Measurements from ENCODE around the gene HSD17B13. TPM values are rescaled to one million over a fixed set of nuclear protein-coding genes. Genes with fewer than 3 reads are reported as not detected.

HSD17B13 gene
- total RNA-seq, 1 experiment from 2014 or later: 0.14 TPM

DNA sequence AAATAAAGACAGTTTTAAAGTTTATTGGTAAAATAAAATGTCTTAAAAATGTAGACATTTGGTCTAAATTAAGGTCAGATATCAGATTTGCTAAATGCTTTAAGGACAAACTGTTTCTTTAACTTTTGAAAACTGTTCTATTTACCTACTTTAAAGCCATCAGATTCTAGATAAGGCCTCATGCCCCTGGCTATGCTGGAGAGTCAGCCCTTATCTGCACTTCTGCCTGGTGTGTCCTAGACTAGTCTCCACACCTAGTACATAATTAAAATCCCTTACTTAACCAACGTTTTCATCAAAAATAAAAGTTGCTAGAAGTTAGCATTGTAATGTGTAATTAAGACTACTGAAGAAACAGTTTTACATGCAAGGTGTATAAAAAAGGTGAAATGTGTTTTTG is 42.7 kb upstream of the HSD17B13 start:
- Histone ChIP-seq H3K9me3 (no peaks in the 10 kb centered on the region), H3K4me1 (peaks cover 23% of the 10 kb centered on the region), H3K4me3 (ENCODE audit: low read depth, low read length) (no peak overlapping the region), H3K36me3 (ENCODE audit: control insufficient read depth, insufficient read depth, low read length) (peaks cover 3% of the 10 kb centered on the region; the same call in 1 of the 2 replicates), H3K27me3 (replicated peaks; ENCODE audit: control insufficient read depth, insufficient read depth, low read length) (no peaks in the 10 kb centered on the region)
- no peaks in the 10 kb centered on the region for H3K27me3 Mint-ChIP-seq (ENCODE audit: insufficient read depth, unreplicated experiment)
- TF ChIP-seq, protein P1, sequence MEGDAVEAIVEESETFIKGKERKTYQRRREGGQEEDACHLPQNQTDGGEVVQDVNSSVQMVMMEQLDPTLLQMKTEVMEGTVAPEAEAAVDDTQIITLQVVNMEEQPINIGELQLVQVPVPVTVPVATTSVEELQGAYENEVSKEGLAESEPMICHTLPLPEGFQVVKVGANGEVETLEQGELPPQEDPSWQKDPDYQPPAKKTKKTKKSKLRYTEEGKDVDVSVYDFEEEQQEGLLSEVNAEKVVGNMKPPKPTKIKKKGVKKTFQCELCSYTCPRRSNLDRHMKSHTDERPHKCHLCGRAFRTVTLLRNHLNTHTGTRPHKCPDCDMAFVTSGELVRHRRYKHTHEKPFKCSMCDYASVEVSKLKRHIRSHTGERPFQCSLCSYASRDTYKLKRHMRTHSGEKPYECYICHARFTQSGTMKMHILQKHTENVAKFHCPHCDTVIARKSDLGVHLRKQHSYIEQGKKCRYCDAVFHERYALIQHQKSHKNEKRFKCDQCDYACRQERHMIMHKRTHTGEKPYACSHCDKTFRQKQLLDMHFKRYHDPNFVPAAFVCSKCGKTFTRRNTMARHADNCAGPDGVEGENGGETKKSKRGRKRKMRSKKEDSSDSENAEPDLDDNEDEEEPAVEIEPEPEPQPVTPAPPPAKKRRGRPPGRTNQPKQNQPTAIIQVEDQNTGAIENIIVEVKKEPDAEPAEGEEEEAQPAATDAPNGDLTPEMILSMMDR (IDR thresholded peaks at IDR 0.05; ENCODE audit: insufficient read depth in 1 of 2, low read depth in 1 of 2, low read length in 1 of 2, severe bottlenecking in 1 of 2, unreplicated experiment in 1 of 2): no peak
- no TSS peak for BruUV-seq (replicated peaks)
- POLR2A ChIA-PET: no interaction called here
- peak overlapping the region; percentile 65 for H3K27ac Mint-ChIP-seq (ENCODE audit: unreplicated experiment)
- CTCF ChIA-PET: no interaction called here
- H3K4me3 Mint-ChIP-seq (ENCODE audit: unreplicated experiment): no peak overlapping the region
- peaks cover 36% of the 10 kb centered on the region for H3K36me3 Mint-ChIP-seq (ENCODE audit: insufficient read depth, unreplicated experiment)
- DNase-seq: peak; percentile 29 to 41
- no peaks in the 10 kb centered on the region for H3K9me3 Mint-ChIP-seq (ENCODE audit: unreplicated experiment)
- peaks cover 18% of the 10 kb centered on the region for H3K4me1 Mint-ChIP-seq (ENCODE audit: low read depth, unreplicated experiment)
- intact Hi-C loops (cut with micrococcal nuclease; ENCODE audit: unreplicated experiment): no loop called here

DNA sequence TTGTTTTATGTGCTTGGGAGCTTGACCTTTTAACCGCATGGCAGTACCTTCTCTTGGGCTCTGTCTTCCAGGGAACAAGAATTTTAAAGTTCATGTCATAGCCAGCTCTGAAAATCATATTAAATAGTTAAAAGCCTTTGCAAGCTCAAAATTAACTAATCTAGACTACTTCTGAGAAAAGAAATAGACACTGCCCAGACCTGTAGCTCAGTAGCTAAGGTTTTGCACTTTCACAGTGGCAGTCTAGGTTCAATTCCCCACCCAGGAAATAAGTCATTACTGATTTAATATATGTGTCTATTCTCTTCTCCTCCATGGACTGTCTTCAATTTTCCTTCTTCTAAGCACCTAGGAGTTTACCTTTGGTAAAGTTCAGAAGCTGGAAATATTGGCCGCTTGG is 40.9 kb upstream of the HSD17B13 start:
- intact Hi-C loops (cut with micrococcal nuclease; ENCODE audit: unreplicated experiment): no loop called here
- DNase-seq: no peak
- Histone ChIP-seq H3K9me3 (no peaks in the 10 kb centered on the region), H3K4me3 (ENCODE audit: low read depth, low read length) (no peak overlapping the region), H3K36me3 (ENCODE audit: control insufficient read depth, insufficient read depth, low read length) (peaks cover 3% of the 10 kb centered on the region; the same call in 1 of the 2 replicates), H3K27me3 (replicated peaks; ENCODE audit: control insufficient read depth, insufficient read depth, low read length) (no peaks in the 10 kb centered on the region), H3K4me1 (peaks cover 24% of the 10 kb centered on the region)
- Mint-ChIP-seq H3K9me3 (ENCODE audit: unreplicated experiment) (no peaks in the 10 kb centered on the region), H3K4me1 (ENCODE audit: low read depth, unreplicated experiment) (peaks cover 17% of the 10 kb centered on the region), H3K27me3 (ENCODE audit: insufficient read depth, unreplicated experiment) (no peaks in the 10 kb centered on the region), H3K27ac (ENCODE audit: unreplicated experiment) (no peak overlapping the region), H3K36me3 (ENCODE audit: insufficient read depth, unreplicated experiment) (peaks cover 41% of the 10 kb centered on the region), H3K4me3 (ENCODE audit: unreplicated experiment) (no peak overlapping the region)
- BruUV-seq (replicated peaks): no TSS peak
- TF ChIP-seq, protein P1 (IDR thresholded peaks at IDR 0.05; ENCODE audit: insufficient read depth in 1 of 2, low read depth in 1 of 2, low read length in 1 of 2, severe bottlenecking in 1 of 2, unreplicated experiment in 1 of 2): no peak
- ChIA-PET CTCF (interaction anchor here (0.8 kb wide), 1 partner anchor 12 kb away, joined by 4 read pairs; no protein-coding TSS in a partner anchor), POLR2A (interaction anchor here (0.7 kb wide), 1 partner anchor 12 kb away, joined by 9 read pairs; no protein-coding TSS in a partner anchor)

DNA sequence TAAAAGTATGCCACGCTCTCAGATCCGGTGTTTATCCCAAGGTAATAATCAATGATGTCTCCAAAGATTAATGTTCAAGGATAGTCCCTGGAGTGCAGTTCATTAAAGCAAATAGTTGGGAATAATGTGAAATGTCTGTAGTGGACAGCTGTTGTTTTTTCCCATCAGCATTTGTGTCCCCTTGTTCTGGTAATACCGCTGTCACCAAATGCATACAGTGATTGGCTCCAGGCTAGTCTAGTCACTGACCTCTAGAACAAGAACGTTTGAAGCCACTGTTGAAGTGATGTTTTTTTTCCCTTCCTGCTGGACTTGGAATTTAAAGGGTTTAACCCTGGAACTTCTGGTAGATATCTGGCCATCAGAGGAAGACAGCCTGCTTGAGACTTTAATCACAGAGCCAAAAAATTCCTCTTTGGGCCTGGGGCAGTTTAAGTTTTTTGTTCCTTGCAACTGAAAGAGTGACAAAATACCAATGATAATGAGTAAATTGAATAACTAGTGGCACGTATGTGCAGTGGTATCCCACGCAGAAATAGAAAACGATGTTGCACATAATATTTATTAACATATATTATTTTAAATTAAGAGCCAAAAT is 37.8 kb upstream of the HSD17B13 start:
- H3K27ac Mint-ChIP-seq (ENCODE audit: unreplicated experiment): no peak overlapping the region
- Histone ChIP-seq H3K4me1 (peaks cover 23% of the 10 kb centered on the region), H3K36me3 (ENCODE audit: control insufficient read depth, insufficient read depth, low read length) (peaks cover 3% of the 10 kb centered on the region; the same call in 1 of the 2 replicates), H3K27me3 (replicated peaks; ENCODE audit: control insufficient read depth, insufficient read depth, low read length) (no peaks in the 10 kb centered on the region), H3K4me3 (ENCODE audit: low read depth, low read length) (no peak overlapping the region), H3K9me3 (no peaks in the 10 kb centered on the region)
- intact Hi-C loops (cut with micrococcal nuclease; ENCODE audit: unreplicated experiment): no loop called here
- H3K36me3 Mint-ChIP-seq (ENCODE audit: insufficient read depth, unreplicated experiment): peaks cover 43% of the 10 kb centered on the region
- no TSS peak for BruUV-seq (replicated peaks)
- ChIA-PET POLR2A (no interaction called here), CTCF (no interaction called here)
- TF ChIP-seq, protein P1 (IDR thresholded peaks at IDR 0.05; ENCODE audit: insufficient read depth in 1 of 2, low read depth in 1 of 2, low read length in 1 of 2, severe bottlenecking in 1 of 2, unreplicated experiment in 1 of 2): no peak
- H3K27me3 Mint-ChIP-seq (ENCODE audit: insufficient read depth, unreplicated experiment): no peaks in the 10 kb centered on the region
- H3K4me3 Mint-ChIP-seq (ENCODE audit: unreplicated experiment): no peak overlapping the region
- peaks cover 2% of the 10 kb centered on the region for H3K4me1 Mint-ChIP-seq (ENCODE audit: low read depth, unreplicated experiment)
- H3K9me3 Mint-ChIP-seq (ENCODE audit: unreplicated experiment): no peaks in the 10 kb centered on the region
- no peak for DNase-seq
